H1 (cell line): ENCODE results near the gene ATP13A3. TPM values are rescaled to one million over a fixed set of nuclear protein-coding genes. Genes with fewer than 3 reads are reported as not detected.

Source experiments
- CTBP2 ChIP-seq: IDR thresholded peaks from 2 replicates; pipeline ENCODE4 v1.7.0; 2011; ENCODE audit warnings: borderline replicate concordance, mild to moderate bottlenecking, moderate library complexity, mixed read lengths, low read length; ENCODE audit not compliant: insufficient read depth, insufficient read length
- polyA plus RNA-seq, 7 experiments: library from polyadenylated mRNA; depleted of rRNA in 3 of 7; stranded (reverse) in 5 of 7; unstranded in 2 of 7; fragments of >200 nt in 5 of 7; fragments of 200-250 nt in 2 of 7; gene quantifications; 1 replicate in 5 of 7; 2 replicates in 1 of 7; 4 replicates in 1 of 7; pipeline versions ENCODE4 v1.2.1 to v1.2.3, GENCODE V29; 2011 to 2013; ENCODE audit warnings: missing spikeins in 2 of 7, mixed read lengths in 2 of 7
- total RNA-seq: library from RNA; stranded (reverse); fragmentation: NEBNext Ultra II Directional; extraction: Animal tissue kit (Norgen Biotek cat#: 25700); gene quantifications from 2 replicates; pipeline ENCODE4 v1.2.1, GENCODE V29; 2021

ATP13A3 gene
- total and polyA plus RNA-seq, 2 of the 8 experiments (the other 6 are each of a cell fraction or from before 2014, with no cell fraction given), result 18.6 to 92.2 TPM

DNA sequence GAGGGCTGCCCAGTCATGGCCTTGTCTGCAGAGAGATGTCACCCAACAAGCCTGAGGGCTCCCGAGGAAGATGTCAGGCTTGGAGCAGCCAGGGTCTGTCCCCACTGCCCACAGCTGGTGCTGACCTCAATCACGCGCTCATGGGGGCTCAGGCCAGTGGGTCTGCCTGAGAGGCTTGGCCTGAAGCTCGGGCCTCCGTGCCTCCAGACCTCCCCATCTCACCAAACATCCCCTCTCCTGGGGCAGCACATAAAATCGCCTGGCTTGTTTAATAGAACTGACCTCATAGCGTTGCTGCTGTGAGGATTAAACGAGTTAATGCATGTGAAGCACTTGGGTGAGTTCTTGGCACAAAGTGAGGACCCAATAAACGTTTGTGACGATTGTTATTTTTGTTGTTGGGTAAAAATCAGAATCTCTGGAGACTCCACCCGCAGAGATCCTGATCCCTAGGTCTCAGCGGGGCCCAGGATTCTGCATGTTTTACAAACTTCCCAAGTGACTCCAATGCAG, 120.8 kb downstream of the ATP13A3 start (continued):
- TF ChIP-seq CTBP2, result no peak
